ENCODE results near the gene BMP8B.
A peak's percentile ranks its signal among the peaks of the same experiment; 100 is the strongest.

BMP8B gene

DNA sequence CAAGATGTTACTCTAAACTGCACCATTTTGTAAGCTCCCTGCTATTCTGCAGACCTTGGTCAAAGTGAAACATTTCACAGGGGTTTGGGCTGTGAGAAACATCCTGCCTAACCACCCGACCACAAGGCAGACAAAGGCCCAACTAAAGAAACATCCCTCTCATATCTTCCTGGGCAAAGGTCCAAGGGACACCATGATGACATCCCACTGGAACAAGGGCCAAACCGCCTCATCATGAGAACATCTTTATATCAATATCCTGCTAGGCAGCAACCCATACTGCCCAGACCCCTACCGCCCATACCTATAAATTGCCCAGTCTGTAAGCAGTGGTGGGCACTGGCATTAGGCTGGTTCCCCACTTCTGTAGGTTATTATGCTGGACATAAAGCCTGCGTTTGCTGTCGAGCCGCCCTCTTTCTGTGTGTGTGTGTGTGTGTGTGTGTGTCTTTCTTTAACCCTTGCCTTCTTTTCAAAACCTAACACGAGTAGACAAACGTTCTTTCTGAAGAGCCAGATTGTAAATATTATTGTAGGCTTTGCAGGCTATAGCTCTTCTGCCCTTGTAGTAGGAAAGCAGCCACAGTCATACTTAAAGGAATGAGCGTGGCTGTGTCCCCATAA, 51.0 kb downstream of the BMP8B start:
- Mint-ChIP-seq H3K36me3 (ENCODE audit: low read depth) (peaks cover 29% of the 10 kb centered on the region), H3K4me1 (ENCODE audit: low read depth) (peaks cover 65% of the 10 kb centered on the region), H3K27ac (no peak overlapping the region), H3K27me3 (peaks cover 21% of the 10 kb centered on the region), H3K9me3 (peaks cover 6% of the 10 kb centered on the region), H3K4me3 (peak overlapping the region; percentile 38)

GRCh38 chr1:39735731-39736130, 52.9 kb downstream of the BMP8B start:
- H3K27me3 Mint-ChIP-seq = peaks cover 31% of the 10 kb centered on the region
- H3K4me1 Mint-ChIP-seq (ENCODE audit: low read depth) = peaks cover 60% of the 10 kb centered on the region
- peaks cover 6% of the 10 kb centered on the region for H3K9me3 Mint-ChIP-seq
- no peak overlapping the region for H3K27ac Mint-ChIP-seq
- peaks cover 12% of the 10 kb centered on the region for H3K36me3 Mint-ChIP-seq (ENCODE audit: low read depth)
- no peak overlapping the region for H3K4me3 Mint-ChIP-seq

DNA sequence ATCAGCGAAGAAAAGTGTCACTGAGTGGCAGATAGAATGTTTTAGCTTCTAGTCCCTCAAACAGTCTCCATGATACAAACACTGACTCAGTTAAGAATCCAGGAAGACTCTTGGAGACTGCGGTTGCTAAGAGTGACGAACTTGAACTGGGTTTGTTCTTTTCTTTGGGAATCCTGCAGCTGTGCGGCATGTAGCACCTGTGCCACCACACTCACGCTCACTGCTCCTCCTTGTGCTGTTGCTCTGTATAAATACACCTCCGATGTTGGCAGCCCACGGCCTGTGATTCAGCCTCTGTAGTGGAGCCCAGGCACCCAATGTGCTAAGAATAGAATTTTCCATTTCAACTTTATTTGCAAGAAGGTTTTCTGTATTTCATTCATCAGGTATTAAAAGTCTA, 55.5 kb downstream of the BMP8B start:
- Mint-ChIP-seq H3K4me3 (no peak overlapping the region), H3K4me1 (ENCODE audit: low read depth) (peaks cover 49% of the 10 kb centered on the region), H3K27me3 (peaks cover 57% of the 10 kb centered on the region), H3K36me3 (ENCODE audit: low read depth) (no peaks in the 10 kb centered on the region), H3K27ac (peak overlapping the region; percentile 39), H3K9me3 (peaks cover 6% of the 10 kb centered on the region)

DNA sequence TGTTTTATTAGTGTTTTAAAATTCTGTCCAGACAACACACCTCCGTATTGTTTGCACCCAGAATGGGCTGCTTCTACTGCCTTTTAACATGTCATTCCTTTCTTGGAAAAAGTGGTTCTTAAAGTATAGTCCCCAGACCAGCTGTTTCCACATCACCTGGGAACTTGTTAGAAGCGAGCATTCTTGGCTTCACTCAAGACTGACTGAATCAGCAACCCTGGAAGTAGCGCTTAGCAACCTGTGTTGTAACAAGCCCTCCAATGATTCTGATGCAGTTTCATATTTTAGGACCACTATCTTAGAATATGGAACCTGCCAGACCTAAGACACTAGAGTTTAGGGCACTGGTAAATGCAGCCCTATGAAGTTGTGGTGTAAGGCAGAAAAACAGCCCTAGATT, 55.9 kb downstream of the BMP8B start:
- Mint-ChIP-seq H3K4me1 (ENCODE audit: low read depth) (peaks cover 51% of the 10 kb centered on the region), H3K9me3 (peaks cover 6% of the 10 kb centered on the region), H3K4me3 (no peak overlapping the region), H3K27ac (no peak overlapping the region), H3K27me3 (peaks cover 61% of the 10 kb centered on the region), H3K36me3 (ENCODE audit: low read depth) (no peaks in the 10 kb centered on the region)

DNA sequence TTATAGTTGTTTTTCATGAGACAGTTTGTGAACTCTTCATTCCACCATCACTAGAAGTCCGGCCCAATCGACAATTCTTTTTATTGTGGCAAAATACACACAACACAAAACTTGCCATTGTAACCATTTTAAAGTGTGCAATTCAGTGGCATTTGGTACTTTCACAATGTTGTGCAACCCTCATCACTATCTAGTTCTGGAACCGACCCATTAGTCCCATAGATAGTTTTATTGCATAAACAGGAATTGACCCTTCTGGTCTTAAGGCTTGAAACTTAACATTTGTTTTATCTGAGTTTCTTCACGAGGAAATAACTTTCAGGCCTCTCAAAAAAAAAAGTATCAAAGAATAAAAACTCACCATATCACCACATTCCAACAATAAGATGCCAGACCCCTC, 58.8 kb downstream of the BMP8B start:
- Mint-ChIP-seq H3K27me3 (peaks cover 73% of the 10 kb centered on the region), H3K4me3 (no peak overlapping the region), H3K4me1 (ENCODE audit: low read depth) (peaks cover 35% of the 10 kb centered on the region), H3K27ac (no peak overlapping the region), H3K9me3 (no peaks in the 10 kb centered on the region), H3K36me3 (ENCODE audit: low read depth) (no peaks in the 10 kb centered on the region)

- peaks cover 35% of the 10 kb centered on the region for H3K4me1 Mint-ChIP-seq (ENCODE audit: low read depth)
- H3K9me3 Mint-ChIP-seq = no peaks in the 10 kb centered on the region
- H3K27me3 Mint-ChIP-seq = peaks cover 77% of the 10 kb centered on the region
- no peaks in the 10 kb centered on the region for H3K36me3 Mint-ChIP-seq (ENCODE audit: low read depth)
- H3K4me3 Mint-ChIP-seq = no peak overlapping the region
- no peak overlapping the region for H3K27ac Mint-ChIP-seq
Measured at GRCh38 chr1:39729030-39729429, 59.6 kb downstream of the BMP8B start.

- H3K4me1 Mint-ChIP-seq (ENCODE audit: low read depth) = peaks cover 24% of the 10 kb centered on the region
- no peaks in the 10 kb centered on the region for H3K9me3 Mint-ChIP-seq
- H3K4me3 Mint-ChIP-seq = no peak overlapping the region
- H3K27ac Mint-ChIP-seq = no peak overlapping the region
- H3K36me3 Mint-ChIP-seq (ENCODE audit: low read depth) = no peaks in the 10 kb centered on the region
- H3K27me3 Mint-ChIP-seq = peaks cover 71% of the 10 kb centered on the region
Measured at GRCh38 chr1:39727932-39728317, 60.7 kb downstream of the BMP8B start.

DNA sequence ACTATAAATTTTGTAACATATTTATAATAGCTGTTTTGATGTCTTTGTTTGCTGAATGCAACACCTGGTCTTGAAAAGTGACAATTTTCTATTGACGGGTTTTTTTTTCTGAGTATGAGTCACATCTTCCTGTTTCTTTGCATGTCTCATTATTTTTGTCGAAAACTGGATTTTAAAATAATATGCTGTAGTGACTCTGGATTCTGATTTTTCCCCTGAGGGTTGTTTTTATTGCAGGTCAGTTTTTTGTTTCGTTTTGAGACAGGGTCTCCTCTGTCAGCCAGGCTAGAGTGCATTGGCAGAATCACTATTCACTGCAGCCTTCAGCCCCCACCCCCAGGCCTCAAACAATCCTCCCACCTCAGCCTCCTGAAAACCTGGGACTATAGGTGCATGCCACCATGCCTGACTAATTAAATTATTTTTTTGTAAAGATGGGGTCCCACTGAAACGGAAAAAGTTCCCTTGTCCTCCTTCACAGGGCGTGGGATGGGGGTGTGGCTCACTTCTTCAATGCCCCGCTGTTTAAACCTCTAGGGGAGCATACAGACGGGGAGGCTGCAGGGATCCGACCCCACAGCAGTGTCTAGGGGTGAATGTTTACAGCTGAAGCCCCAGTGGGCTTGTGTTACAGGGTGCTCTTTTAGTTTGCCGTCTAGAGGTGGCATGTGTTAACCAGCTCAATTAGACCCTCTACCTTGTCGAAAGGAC, 61.3 kb downstream of the BMP8B start:
- no peaks in the 10 kb centered on the region for H3K36me3 Mint-ChIP-seq (ENCODE audit: low read depth)
- H3K27ac Mint-ChIP-seq = peak overlapping the region; percentile 33
- peaks cover 21% of the 10 kb centered on the region for H3K4me1 Mint-ChIP-seq (ENCODE audit: low read depth)
- peaks cover 67% of the 10 kb centered on the region for H3K27me3 Mint-ChIP-seq
- no peak overlapping the region for H3K4me3 Mint-ChIP-seq
- no peaks in the 10 kb centered on the region for H3K9me3 Mint-ChIP-seq

- Mint-ChIP-seq H3K27ac (no peak overlapping the region), H3K36me3 (ENCODE audit: low read depth) (no peaks in the 10 kb centered on the region), H3K4me3 (no peak overlapping the region), H3K9me3 (no peaks in the 10 kb centered on the region), H3K27me3 (peaks cover 70% of the 10 kb centered on the region), H3K4me1 (ENCODE audit: low read depth) (peaks cover 21% of the 10 kb centered on the region)
Measured at GRCh38 chr1:39726600-39726999, 62.1 kb downstream of the BMP8B start.

- H3K36me3 Mint-ChIP-seq (ENCODE audit: low read depth) = no peaks in the 10 kb centered on the region
- H3K27me3 Mint-ChIP-seq = peaks cover 50% of the 10 kb centered on the region
- no peak overlapping the region for H3K4me3 Mint-ChIP-seq
- H3K9me3 Mint-ChIP-seq = no peaks in the 10 kb centered on the region
- peaks cover 4% of the 10 kb centered on the region for H3K4me1 Mint-ChIP-seq (ENCODE audit: low read depth)
- H3K27ac Mint-ChIP-seq = no peak overlapping the region
Measured at GRCh38 chr1:39722495-39722894, 66.2 kb downstream of the BMP8B start.

DNA sequence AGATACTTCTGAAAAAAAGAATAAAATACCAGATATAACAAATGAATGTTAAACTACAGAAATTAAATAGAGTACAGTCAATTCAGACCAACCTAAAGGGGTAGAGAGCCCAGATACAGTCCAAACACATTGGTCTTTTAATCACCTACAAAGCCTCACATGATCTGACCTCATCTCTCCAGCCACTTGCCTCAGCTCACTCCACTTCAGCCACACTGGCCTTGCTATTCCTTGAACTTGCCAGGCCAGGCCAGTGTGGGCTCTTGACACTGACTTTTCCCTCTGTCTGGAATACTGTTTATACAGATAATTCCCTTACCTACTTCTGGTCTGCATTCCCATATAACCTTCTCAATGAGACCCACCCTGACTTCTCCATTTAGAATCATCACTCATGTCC, 67.0 kb downstream of the BMP8B start:
- no peak overlapping the region for H3K27ac Mint-ChIP-seq
- H3K36me3 Mint-ChIP-seq (ENCODE audit: low read depth) = no peaks in the 10 kb centered on the region
- no peak overlapping the region for H3K4me3 Mint-ChIP-seq
- no peaks in the 10 kb centered on the region for H3K4me1 Mint-ChIP-seq (ENCODE audit: low read depth)
- H3K9me3 Mint-ChIP-seq = no peaks in the 10 kb centered on the region
- H3K27me3 Mint-ChIP-seq = peaks cover 51% of the 10 kb centered on the region

- Mint-ChIP-seq H3K27me3 (peaks cover 48% of the 10 kb centered on the region), H3K27ac (no peak overlapping the region), H3K9me3 (no peaks in the 10 kb centered on the region)
Measured at GRCh38 chr1:39720094-39720999, 68.3 kb downstream of the BMP8B start.

GRCh38 chr1:39717809-39718208, 70.9 kb downstream of the BMP8B start:
- Mint-ChIP-seq H3K9me3 (no peaks in the 10 kb centered on the region), H3K27ac (no peak overlapping the region), H3K4me1 (ENCODE audit: low read depth) (no peaks in the 10 kb centered on the region), H3K36me3 (ENCODE audit: low read depth) (no peaks in the 10 kb centered on the region), H3K27me3 (peaks cover 50% of the 10 kb centered on the region), H3K4me3 (no peak overlapping the region)

More at GRCh38 chr1:39720094-39720999, 68.3 kb downstream of the BMP8B start:
- H3K4me3 Mint-ChIP-seq = no peak overlapping the region
- no peaks in the 10 kb centered on the region for H3K4me1 Mint-ChIP-seq (ENCODE audit: low read depth)
- H3K36me3 Mint-ChIP-seq (ENCODE audit: low read depth) = no peaks in the 10 kb centered on the region

- Mint-ChIP-seq H3K9me3 (no peaks in the 10 kb centered on the region), H3K27ac (no peak overlapping the region), H3K36me3 (ENCODE audit: low read depth) (no peaks in the 10 kb centered on the region), H3K27me3 (peaks cover 41% of the 10 kb centered on the region), H3K4me3 (no peak overlapping the region), H3K4me1 (ENCODE audit: low read depth) (no peaks in the 10 kb centered on the region)
Measured at GRCh38 chr1:39713557-39713956, 75.1 kb downstream of the BMP8B start.

DNA sequence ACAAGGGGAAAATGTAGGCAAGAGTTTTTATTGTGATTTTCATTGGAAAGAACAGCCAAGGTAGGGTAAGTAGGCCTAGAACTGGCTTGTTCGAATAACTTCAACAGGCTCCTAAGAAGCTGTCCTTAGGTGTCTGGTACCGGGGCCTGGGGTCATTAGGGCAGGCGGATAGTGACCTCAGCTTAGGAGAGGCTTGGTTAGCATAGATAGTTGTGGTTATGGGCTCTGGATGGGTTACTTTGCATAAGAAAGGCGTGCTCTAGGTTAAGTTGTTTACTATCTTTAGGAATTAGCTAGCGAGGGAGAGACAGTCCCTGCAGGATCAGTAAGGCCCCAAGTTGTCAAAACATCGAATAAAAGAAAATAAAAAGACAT, 76.7 kb downstream of the BMP8B start:
- Mint-ChIP-seq H3K9me3 (no peaks in the 10 kb centered on the region), H3K27ac (no peak overlapping the region), H3K4me1 (ENCODE audit: low read depth) (no peaks in the 10 kb centered on the region), H3K36me3 (ENCODE audit: low read depth) (no peaks in the 10 kb centered on the region), H3K4me3 (no peak overlapping the region), H3K27me3 (peaks cover 28% of the 10 kb centered on the region)

All from stimulated activated naive CD8-positive, alpha-beta T cell treated with anti-CD3 and anti-CD28 coated beads, Interleukin-15, Interleukin-2, amounts not matched to agents 100 ng/mL and 50 ng/mL, for 24 hours (primary cell).